Measurements from ENCODE around the gene METTL27.

The METTL27 gene

DNA sequence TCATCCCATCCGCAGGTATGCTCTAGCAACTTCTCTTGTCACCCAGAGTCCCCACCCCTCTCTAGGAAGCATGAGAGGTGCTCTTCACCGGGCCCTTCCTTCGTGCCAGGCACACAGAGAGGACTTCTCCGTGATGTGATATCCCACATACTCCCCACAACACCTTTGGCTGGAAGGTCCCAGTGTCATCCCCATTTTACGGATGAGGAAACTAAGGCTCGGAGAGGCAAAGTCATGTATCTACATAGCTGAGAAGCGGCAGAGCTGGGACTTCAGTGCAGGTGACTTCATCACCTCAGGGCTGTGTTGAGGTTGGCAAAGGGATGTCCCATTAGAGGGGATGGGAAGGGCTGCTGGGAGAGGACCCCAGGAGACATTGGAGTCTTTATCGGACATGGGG lies 34.0 kb upstream of the METTL27 start:
- H3K27ac ChIP-seq, result no peak overlapping the region

GRCh38 chr7:73872056-73872908 lies 30.0 kb upstream of the METTL27 start:
- no peak overlapping the region for H3K27ac ChIP-seq
- TF ChIP-seq CTCF (conservative IDR thresholded peaks at IDR 0.05), result no peak

More for the DNA sequence above, 34.0 kb upstream of the METTL27 start:
- no peak for TF ChIP-seq CTCF (conservative IDR thresholded peaks at IDR 0.05)

DNA sequence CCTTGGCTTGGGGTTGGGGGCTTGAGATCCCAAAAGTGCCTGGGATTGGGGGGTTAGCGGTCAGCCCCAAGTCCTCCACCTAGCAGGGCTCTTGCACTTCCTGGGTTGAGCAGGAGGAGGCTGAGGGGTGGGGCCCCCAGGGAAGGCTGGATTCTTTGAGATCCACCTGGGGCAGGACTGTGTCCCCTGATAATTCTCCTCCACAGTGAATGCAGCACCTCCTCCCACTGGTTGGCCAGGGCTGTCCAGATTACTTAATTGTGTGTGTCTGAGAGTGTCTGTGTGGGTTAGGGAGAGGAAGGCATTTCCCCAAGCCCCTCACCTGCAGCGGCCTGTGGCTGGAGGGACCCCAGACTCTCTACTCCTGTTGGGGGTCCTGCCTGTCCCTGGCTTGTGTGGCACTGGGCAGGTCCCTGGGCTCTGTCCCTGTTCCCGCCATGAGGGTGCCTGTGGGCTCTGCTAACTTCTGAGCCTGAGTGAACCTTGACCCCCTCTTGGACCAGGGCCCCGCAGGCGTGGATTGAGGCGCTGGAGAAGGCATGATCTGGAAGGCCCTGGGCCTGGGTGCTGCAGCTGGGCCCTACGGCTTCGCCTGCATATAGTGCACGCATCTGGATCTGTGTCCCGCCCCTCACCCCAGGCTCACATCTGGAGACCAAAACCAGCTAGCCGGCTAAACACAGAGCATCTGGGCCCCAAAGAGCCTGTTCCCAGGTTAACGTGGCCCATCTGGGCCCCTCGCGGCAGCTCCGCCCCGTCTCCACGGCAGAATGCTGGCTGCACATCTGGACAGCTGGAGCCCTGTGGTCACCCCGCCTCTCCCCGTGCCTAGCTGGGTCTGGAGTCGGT lies 29.1 kb upstream of the METTL27 start:
- H3K27ac ChIP-seq, result no peak overlapping the region
- TF ChIP-seq CTCF (conservative IDR thresholded peaks at IDR 0.05), result no peak

DNA sequence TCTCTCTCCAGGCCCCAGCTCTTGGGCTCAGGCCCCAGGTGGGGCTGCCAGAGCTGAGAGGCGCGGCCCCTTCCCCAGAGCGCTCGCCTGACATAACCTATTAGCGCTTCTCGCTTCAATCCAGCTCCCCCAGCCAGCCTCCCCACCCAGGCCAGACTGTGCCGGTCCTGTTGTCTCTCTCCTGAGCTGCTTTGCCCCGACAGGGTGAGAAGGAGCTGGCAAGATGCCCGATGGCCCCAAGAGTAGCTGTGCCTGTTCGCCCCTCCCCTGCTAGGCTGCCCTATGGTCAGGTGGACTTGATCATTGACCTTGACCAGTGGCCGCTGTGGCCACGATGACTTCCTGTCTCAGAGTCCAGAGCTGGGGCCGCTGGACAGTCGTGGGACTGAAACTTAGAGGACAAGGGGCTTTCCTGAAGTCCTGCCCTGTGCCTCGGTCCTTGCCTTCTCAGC lies 27.8 kb upstream of the METTL27 start:
- H3K27ac ChIP-seq, result no peak overlapping the region
- TF ChIP-seq CTCF (conservative IDR thresholded peaks at IDR 0.05), result no peak

- no peak overlapping the region for H3K27ac ChIP-seq
- no peak for TF ChIP-seq CTCF (conservative IDR thresholded peaks at IDR 0.05)
Observed at GRCh38 chr7:73869011-73869798, 26.9 kb upstream of the METTL27 start.

GRCh38 chr7:73866446-73866767 lies 24.1 kb upstream of the METTL27 start:
- peak; percentile 22 for TF ChIP-seq CTCF (conservative IDR thresholded peaks at IDR 0.05)
- H3K27ac ChIP-seq, result no peak overlapping the region
